PC-9 (cell line): ENCODE results near the gene MYMX. TPM values are rescaled to one million over a fixed set of nuclear protein-coding genes. Genes with fewer than 3 reads are reported as not detected.

Experiments
- BruUV-seq: library from RNA; stranded (reverse); fragments of 400-500 nt; replicated peaks from 2 replicates; lab custom pipeline; 2021; lab: Mats Ljungman, UMichigan
- CTCF ChIA-PET: fragments of 300-600 bp; sonication (Branson Sonifier 250); formaldehyde crosslinking; loops from one replicate; lab custom pipeline; 2022; ENCODE audit warnings: antibody characterized with exemption; lab: Charles Lee
- POLR2A ChIA-PET: fragments of 300-600 bp; sonication (Branson Sonifier 250); formaldehyde crosslinking; loops from one replicate; lab custom pipeline; 2022; ENCODE audit warnings: antibody characterized with exemption; ENCODE audit not compliant: unreplicated experiment; lab: Charles Lee
- DNase-seq, 2 experiments: peaks; one replicate each; pipeline versions ENCODE4 v3.0.0 to v3.0.0-alpha.2; 2015 to 2022; ENCODE audit warnings: mixed read lengths in 1 of 2
- H2AFZ ChIP-seq: fragments of 200-600 bp; sonication (generic); 2 replicates; pipeline ENCODE4 v1.8.1; 2017; ENCODE audit warnings: antibody characterized with exemption
- H3F3A ChIP-seq: fragments of 200-600 bp; sonication (generic); 2 replicates; pipeline ENCODE4 v1.8.1; 2017; ENCODE audit warnings: antibody characterized with exemption, mild to moderate bottlenecking, low read depth; ENCODE audit not compliant: insufficient read depth
- H3K27ac ChIP-seq: fragments of 200-600 bp; sonication (generic); 2 replicates; pipeline ENCODE4 v1.6.1; 2016; ENCODE audit warnings: mixed run types
- H3K27me3 ChIP-seq: fragments of 200-600 bp; sonication (generic); 2 replicates; pipeline ENCODE4 v1.6.1; 2016; ENCODE audit warnings: low read depth, mixed run types; ENCODE audit not compliant: insufficient read depth
- H3K36me3 ChIP-seq: fragments of 200-600 bp; sonication (generic); 2 replicates; pipeline ENCODE4 v1.6.1; 2016; ENCODE audit warnings: low read depth, mixed run types
- H3K4me1 ChIP-seq: fragments of 200-600 bp; sonication (generic); replicated peaks from 2 replicates; pipeline ENCODE4 v1.6.1; 2016; ENCODE audit warnings: mixed run types; ENCODE audit not compliant: insufficient read depth
- H3K4me2 ChIP-seq: fragments of 200-600 bp; sonication (generic); 2 replicates; pipeline ENCODE4 v1.6.1; 2017; ENCODE audit warnings: mixed run types
- H3K4me3 ChIP-seq: fragments of 200-600 bp; sonication (generic); 2 replicates; pipeline ENCODE4 v1.6.1; 2016; ENCODE audit warnings: mixed run types
- H3K79me2 ChIP-seq: fragments of 200-600 bp; sonication (generic); 2 replicates; pipeline ENCODE4 v1.6.1; 2017; ENCODE audit warnings: low read depth, mixed run types
- H3K9me2 ChIP-seq: fragments of 200-600 bp; sonication (generic); 2 replicates; pipeline ENCODE4 v1.8.1; 2017; ENCODE audit warnings: mild to moderate bottlenecking; ENCODE audit not compliant: insufficient read depth
- H3K9me3 ChIP-seq: fragments of 200-600 bp; sonication (generic); 2 replicates; pipeline ENCODE4 v1.8.1; 2016; ENCODE audit warnings: low read depth; ENCODE audit not compliant: insufficient read depth
- H4K20me1 ChIP-seq: fragments of 200-600 bp; sonication (generic); 2 replicates; pipeline ENCODE4 v1.8.1; 2017; ENCODE audit not compliant: insufficient read depth
- EZH2 ChIP-seq: fragments of 200-600 bp; sonication (generic); IDR thresholded peaks from 2 replicates; pipeline ENCODE4 v1.8.0; 2017; ENCODE audit warnings: antibody characterized with exemption, low read depth
- intact Hi-C: fragments of 100-400 bp; cut with micrococcal nuclease; formaldehyde crosslinking; loops from one replicate; pipeline ENCODE4 v1.10.0; 2022; ENCODE audit not compliant: unreplicated experiment
- total RNA-seq: library from RNA; stranded (reverse); gene quantifications from 2 replicates; pipeline ENCODE4 v1.2.3, GENCODE V29; 2021
- TF ChIP-seq, protein P1 (sequence below): fragments of 200-600 bp; sonication (generic); conservative IDR thresholded peaks from 2 replicates; pipeline ENCODE4 v1.6.1; 2017; ENCODE audit warnings: mixed run types, antibody characterized with exemption, mild to moderate bottlenecking, moderate library complexity

The MYMX gene
- total RNA-seq, 1 experiment from 2014 or later, result not detected

DNA sequence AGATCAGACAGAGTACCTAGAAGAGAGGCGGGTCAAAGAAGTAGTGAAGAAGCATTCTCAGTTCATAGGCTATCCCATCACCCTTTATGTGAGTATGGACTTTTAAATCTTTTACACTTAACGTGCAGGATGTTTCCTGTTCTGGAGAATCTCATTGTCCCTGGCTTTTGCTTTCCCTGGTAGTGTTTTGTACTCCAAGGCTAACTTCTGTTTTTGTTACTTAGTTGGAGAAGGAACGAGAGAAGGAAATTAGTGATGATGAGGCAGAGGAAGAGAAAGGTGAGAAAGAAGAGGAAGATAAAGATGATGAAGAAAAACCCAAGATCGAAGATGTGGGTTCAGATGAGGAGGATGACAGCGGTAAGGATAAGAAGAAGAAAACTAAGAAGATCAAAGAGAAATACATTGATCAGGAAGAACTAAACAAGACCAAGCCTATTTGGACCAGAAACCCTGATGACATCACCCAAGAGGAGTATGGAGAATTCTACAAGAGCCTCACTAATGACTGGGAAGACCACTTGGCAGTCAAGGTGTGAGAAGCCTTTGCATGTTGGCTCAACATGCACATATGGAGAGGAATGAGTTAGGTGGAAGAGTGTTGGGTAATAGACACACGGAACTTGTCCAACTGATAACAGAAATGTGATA lies 33.5 kb downstream of the MYMX start:
- Histone ChIP-seq H3K4me1 (peaks cover 42% of the 10 kb centered on the region), H3K9me2 (no peaks in the 10 kb centered on the region), H3K4me3 (no peak overlapping the region; the same call in 1 of the 2 replicates), H3K4me2 (peak overlapping the region; percentile 97), H2AFZ (no peak overlapping the region), H3K27me3 (no peaks in the 10 kb centered on the region), H3K9me3 (no peaks in the 10 kb centered on the region), H3F3A (peaks cover 86% of the 10 kb centered on the region), H4K20me1 (peaks cover 81% of the 10 kb centered on the region), H3K79me2 (peaks cover 74% of the 10 kb centered on the region), H3K27ac (peak overlapping the region; percentile 37), H3K36me3 (peaks cover 69% of the 10 kb centered on the region)
- peak in 1 of 2 experiments; percentile 32 for DNase-seq
- BruUV-seq, result no TSS peak
- CTCF ChIA-PET, result no interaction called here
- intact Hi-C loops, result no loop called here
- no peak for TF ChIP-seq EZH2
- TF ChIP-seq, protein P1, sequence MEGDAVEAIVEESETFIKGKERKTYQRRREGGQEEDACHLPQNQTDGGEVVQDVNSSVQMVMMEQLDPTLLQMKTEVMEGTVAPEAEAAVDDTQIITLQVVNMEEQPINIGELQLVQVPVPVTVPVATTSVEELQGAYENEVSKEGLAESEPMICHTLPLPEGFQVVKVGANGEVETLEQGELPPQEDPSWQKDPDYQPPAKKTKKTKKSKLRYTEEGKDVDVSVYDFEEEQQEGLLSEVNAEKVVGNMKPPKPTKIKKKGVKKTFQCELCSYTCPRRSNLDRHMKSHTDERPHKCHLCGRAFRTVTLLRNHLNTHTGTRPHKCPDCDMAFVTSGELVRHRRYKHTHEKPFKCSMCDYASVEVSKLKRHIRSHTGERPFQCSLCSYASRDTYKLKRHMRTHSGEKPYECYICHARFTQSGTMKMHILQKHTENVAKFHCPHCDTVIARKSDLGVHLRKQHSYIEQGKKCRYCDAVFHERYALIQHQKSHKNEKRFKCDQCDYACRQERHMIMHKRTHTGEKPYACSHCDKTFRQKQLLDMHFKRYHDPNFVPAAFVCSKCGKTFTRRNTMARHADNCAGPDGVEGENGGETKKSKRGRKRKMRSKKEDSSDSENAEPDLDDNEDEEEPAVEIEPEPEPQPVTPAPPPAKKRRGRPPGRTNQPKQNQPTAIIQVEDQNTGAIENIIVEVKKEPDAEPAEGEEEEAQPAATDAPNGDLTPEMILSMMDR, result no peak
- POLR2A ChIA-PET, result no interaction called here

DNA sequence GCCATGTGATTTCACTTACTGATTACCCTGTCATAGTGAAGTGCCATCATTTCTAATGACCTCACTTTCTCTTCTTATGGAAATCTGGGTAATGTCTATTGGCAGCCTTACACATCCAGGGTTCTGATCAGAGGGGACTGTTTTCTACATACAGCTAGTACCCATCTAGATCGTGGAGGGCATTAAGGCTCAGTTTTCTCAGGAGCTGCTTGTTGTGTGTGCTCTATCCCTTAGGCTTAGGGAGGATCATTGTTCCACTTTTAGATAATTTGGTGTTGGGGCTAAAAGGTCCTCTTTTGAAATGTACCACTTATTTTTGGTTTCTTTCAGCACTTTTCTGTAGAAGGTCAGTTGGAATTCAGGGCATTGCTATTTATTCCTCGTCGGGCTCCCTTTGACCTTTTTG lies 34.0 kb downstream of the MYMX start:
- CTCF ChIA-PET, result no interaction called here
- H2AFZ ChIP-seq, result no peak overlapping the region
- DNase-seq, result peak in 1 of 2 experiments; percentile 28
- BruUV-seq, result no TSS peak
- H3K4me2 ChIP-seq, result peak overlapping the region; percentile 97; the same call in 1 of the 2 replicates
- H3K36me3 ChIP-seq, result peaks cover 69% of the 10 kb centered on the region
- no peaks in the 10 kb centered on the region for H3K9me3 ChIP-seq
- H3F3A ChIP-seq, result peaks cover 86% of the 10 kb centered on the region
- H3K27ac ChIP-seq, result peak overlapping the region; percentile 37
- H3K9me2 ChIP-seq, result no peaks in the 10 kb centered on the region
- peaks cover 77% of the 10 kb centered on the region for H3K79me2 ChIP-seq
- TF ChIP-seq, protein P1, result no peak
- no peaks in the 10 kb centered on the region for H3K27me3 ChIP-seq
- no peak overlapping the region; the same call in 1 of the 2 replicates for H3K4me3 ChIP-seq
- peaks cover 47% of the 10 kb centered on the region for H3K4me1 ChIP-seq
- intact Hi-C loops, result no loop called here
- POLR2A ChIA-PET, result no interaction called here
- peaks cover 87% of the 10 kb centered on the region for H4K20me1 ChIP-seq

DNA sequence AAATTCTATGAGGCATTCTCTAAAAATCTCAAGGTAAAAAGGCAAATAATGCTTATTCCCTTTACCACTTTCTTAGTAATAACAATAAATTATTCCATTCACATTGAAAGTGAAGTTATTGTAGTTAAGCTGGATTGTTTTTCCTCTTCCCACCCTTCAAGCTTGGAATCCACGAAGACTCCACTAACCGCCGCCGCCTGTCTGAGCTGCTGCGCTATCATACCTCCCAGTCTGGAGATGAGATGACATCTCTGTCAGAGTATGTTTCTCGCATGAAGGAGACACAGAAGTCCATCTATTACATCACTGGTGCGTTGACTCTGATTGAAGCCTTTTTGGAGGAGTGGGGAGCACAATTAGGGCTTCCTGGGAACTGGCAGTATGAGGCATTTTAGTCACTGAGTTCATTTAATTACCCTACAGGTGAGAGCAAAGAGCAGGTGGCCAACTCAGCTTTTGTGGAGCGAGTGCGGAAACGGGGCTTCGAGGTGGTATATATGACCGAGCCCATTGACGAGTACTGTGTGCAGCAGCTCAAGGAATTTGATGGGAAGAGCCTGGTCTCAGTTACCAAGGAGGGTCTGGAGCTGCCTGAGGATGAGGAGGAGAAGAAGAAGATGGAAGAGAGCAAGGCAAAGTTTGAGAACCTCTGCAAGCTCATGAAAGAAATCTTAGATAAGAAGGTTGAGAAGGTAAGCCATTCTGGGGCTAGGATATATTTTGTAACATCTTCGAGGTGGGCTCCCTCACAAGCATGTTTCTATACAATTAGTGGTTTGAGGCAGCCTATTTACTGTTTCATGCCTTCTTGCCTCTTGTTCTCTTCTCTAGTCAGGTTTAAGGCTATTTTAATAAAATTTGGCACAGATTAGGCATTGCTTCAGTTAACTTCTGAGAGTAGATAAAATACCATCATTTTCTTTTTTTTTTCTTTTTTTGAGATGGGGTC lies 35.1 kb downstream of the MYMX start:
- TF ChIP-seq EZH2, result no peak
- TF ChIP-seq, protein P1, result no peak
- Histone ChIP-seq H4K20me1 (peaks cover 96% of the 10 kb centered on the region), H3K27me3 (no peaks in the 10 kb centered on the region), H3F3A (peaks cover 93% of the 10 kb centered on the region), H3K27ac (peak overlapping the region; percentile 37), H2AFZ (no peak overlapping the region), H3K4me3 (no peak overlapping the region), H3K79me2 (peaks cover 89% of the 10 kb centered on the region), H3K9me3 (no peaks in the 10 kb centered on the region), H3K9me2 (no peaks in the 10 kb centered on the region), H3K4me2 (peak overlapping the region; percentile 97), H3K36me3 (peaks cover 69% of the 10 kb centered on the region), H3K4me1 (peaks cover 53% of the 10 kb centered on the region)
- POLR2A ChIA-PET, result interaction anchor here (0.8 kb wide), 1 partner anchor 247 kb away, joined by 14 read pairs; no protein-coding TSS in a partner anchor
- CTCF ChIA-PET, result no interaction called here
- no TSS peak for BruUV-seq
- intact Hi-C loops, result no loop called here
- DNase-seq, result peak in 1 of 2 experiments; percentile 31
